CD4-positive, CD25-positive, alpha-beta regulatory T cell (primary cell): Measurements from ENCODE around the gene KRT6B. TPM values are rescaled to one million over a fixed set of nuclear protein-coding genes. Genes with fewer than 3 reads are reported as not detected.
"Not testable (repeated sequence)": the region's sequence is repeated elsewhere in the genome, so short reads cannot be mapped to it uniquely, and the experiment has no call there.

Experiments
- ATAC-seq, 2 donors: fragments of 150-1000 bp; cut with Tn5 transposase; one replicate each; pipeline ENCODE4 v1.10.0; 2021; ENCODE audit warnings: low read depth in 2 of 2, moderate number of reproducible peaks in 2 of 2, moderate library complexity in 1 of 2
- DNase-seq, 3 donors: peaks; one replicate each; pipeline versions ENCODE4 v3.0.0 to v3.0.0-alpha.2; 2012 to 2022; ENCODE audit warnings: mixed read lengths in 1 of 3
- H3K27ac ChIP-seq: one replicate; pipeline ENCODE4 v1.7.0; 2013; ENCODE audit warnings: mild to moderate bottlenecking, low read length; ENCODE audit not compliant: insufficient read depth, poor library complexity, severe bottlenecking
- H3K27me3 ChIP-seq: one replicate; pipeline ENCODE4 v1.7.0; 2013; ENCODE audit warnings: low read length; ENCODE audit not compliant: control insufficient read depth, insufficient read depth
- H3K36me3 ChIP-seq: one replicate; pipeline ENCODE4 v1.7.0; 2013; ENCODE audit warnings: mild to moderate bottlenecking, low read length, moderate library complexity; ENCODE audit not compliant: control insufficient read depth, insufficient read depth
- H3K4me1 ChIP-seq: 2 replicates; pipeline ENCODE4 v1.7.0; 2013; ENCODE audit warnings: mild to moderate bottlenecking, low read length; ENCODE audit not compliant: insufficient read depth, control insufficient read depth, poor library complexity, severe bottlenecking
- H3K4me3 ChIP-seq: one replicate; pipeline ENCODE4 v1.7.0; 2013; ENCODE audit warnings: low read depth, mild to moderate bottlenecking, low read length, moderate library complexity
- H3K9me3 ChIP-seq, 2 experiments: 1 replicate in 1 of 2; 2 replicates in 1 of 2; pipeline ENCODE4 v1.7.0; 2013; ENCODE audit warnings: low read length in 2 of 2, mild to moderate bottlenecking in 1 of 2, moderate library complexity in 1 of 2; ENCODE audit not compliant: control insufficient read depth in 2 of 2
- H3K27ac Mint-ChIP-seq, 3 donors: one replicate each; pipeline ENCODE4 v1.8.0; 2020 to 2022; ENCODE audit warnings: mild to moderate bottlenecking in 3 of 3, mixed read lengths in 3 of 3, moderate library complexity in 2 of 3
- H3K27me3 Mint-ChIP-seq: one replicate; pipeline ENCODE4 v1.8.0; 2022; ENCODE audit warnings: mild to moderate bottlenecking, mixed read lengths
- H3K36me3 Mint-ChIP-seq: one replicate; pipeline ENCODE4 v1.8.0; 2020; ENCODE audit warnings: mixed read lengths
- H3K4me1 Mint-ChIP-seq, 4 donors: one replicate each; pipeline ENCODE4 v1.8.0; 2020 to 2022; ENCODE audit warnings: mixed read lengths in 4 of 4, mild to moderate bottlenecking in 1 of 4
- H3K4me3 Mint-ChIP-seq, 4 donors: one replicate each; pipeline ENCODE4 v1.8.0; 2020 to 2022; ENCODE audit warnings: mild to moderate bottlenecking in 4 of 4, mixed read lengths in 4 of 4, moderate library complexity in 3 of 4
- H3K9me3 Mint-ChIP-seq, 7 donors: one replicate each; pipeline ENCODE4 v1.8.0; 2020 to 2022; ENCODE audit warnings: mixed read lengths in 7 of 7, mild to moderate bottlenecking in 3 of 7, moderate library complexity in 2 of 7
- polyA plus RNA-seq, 4 donors: library from polyadenylated mRNA; unstranded; fragments of 300-500 nt; fragmentation: Illumina TruSeq; gene quantifications; one replicate each; pipeline ENCODE4 v1.2.3, GENCODE V29; 2021
- total RNA-seq: library from RNA; stranded (reverse); gene quantifications from one replicate; pipeline ENCODE4 v1.2.3, GENCODE V29; 2022

The KRT6B gene
- total and polyA plus RNA-seq, 5 donors from 2014 or later: not detected

DNA sequence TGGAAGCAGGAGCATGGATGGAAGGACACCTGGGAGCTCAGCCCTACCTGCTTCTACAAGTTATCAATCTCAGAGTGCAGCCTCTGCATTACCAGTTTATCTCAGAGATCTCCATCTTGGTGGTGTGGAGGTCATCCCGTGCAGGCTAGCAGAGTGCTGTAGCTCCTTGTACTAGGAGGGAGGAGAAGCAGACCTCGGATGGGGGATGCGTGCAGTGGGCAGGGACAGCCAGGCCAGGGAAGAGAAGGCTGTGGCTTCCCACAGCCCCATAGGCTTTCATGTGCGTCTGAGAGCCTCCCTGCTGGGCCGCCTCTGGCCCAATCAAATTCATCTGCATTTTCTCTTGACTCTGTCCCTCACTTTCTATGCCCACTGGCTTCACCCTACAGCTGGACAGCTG is 37.0 kb downstream of the KRT6B start:
- Histone ChIP-seq H3K36me3 (no peaks in the 10 kb centered on the region), H3K27ac (no peak overlapping the region), H3K27me3 (peaks cover 3% of the 10 kb centered on the region), H3K9me3 (no peaks in the 10 kb centered on the region), H3K4me1 (no peaks in the 10 kb centered on the region), H3K4me3 (no peak overlapping the region)
- DNase-seq (no peak), ATAC-seq (no peak)
- no peaks in the 10 kb centered on the region for H3K36me3 Mint-ChIP-seq
- no peaks in the 10 kb centered on the region for H3K4me1 Mint-ChIP-seq
- H3K27me3 Mint-ChIP-seq: peaks cover 2% of the 10 kb centered on the region
- H3K9me3 Mint-ChIP-seq: peaks cover 0 to 1% (median 0%) of the 10 kb centered on the region in 7 donors
- no peak overlapping the region for H3K27ac Mint-ChIP-seq
- no peak overlapping the region for H3K4me3 Mint-ChIP-seq

GRCh38 chr12:52413782-52414345 is 38.1 kb downstream of the KRT6B start:
- ATAC-seq (no peak), DNase-seq (no peak)
- no peaks in the 10 kb centered on the region for H3K4me1 ChIP-seq
- no peaks in the 10 kb centered on the region for H3K9me3 ChIP-seq
- no peak overlapping the region for H3K27ac ChIP-seq
- H3K36me3 Mint-ChIP-seq: no peaks in the 10 kb centered on the region
- H3K27me3 Mint-ChIP-seq: no peaks in the 10 kb centered on the region
- H3K36me3 ChIP-seq: no peaks in the 10 kb centered on the region
- H3K4me3 ChIP-seq: no peak overlapping the region
- H3K27ac Mint-ChIP-seq: no peak overlapping the region
- H3K4me3 Mint-ChIP-seq: no peak overlapping the region
- peaks cover 0 to 1% (median 0%) of the 10 kb centered on the region in 7 donors for H3K9me3 Mint-ChIP-seq
- no peaks in the 10 kb centered on the region for H3K4me1 Mint-ChIP-seq
- H3K27me3 ChIP-seq: peaks cover 3% of the 10 kb centered on the region

GRCh38 chr12:52413202-52413601 is 38.7 kb downstream of the KRT6B start:
- Mint-ChIP-seq H3K9me3 (peaks cover 0 to 1% (median 0%) of the 10 kb centered on the region in 7 donors), H3K4me1 (no peaks in the 10 kb centered on the region), H3K4me3 (no peak overlapping the region), H3K27ac (no peak overlapping the region), H3K27me3 (no peaks in the 10 kb centered on the region), H3K36me3 (no peaks in the 10 kb centered on the region)
- no peak overlapping the region for H3K4me3 ChIP-seq
- H3K9me3 ChIP-seq: no peaks in the 10 kb centered on the region
- H3K36me3 ChIP-seq: no peaks in the 10 kb centered on the region
- DNase-seq (no peak), ATAC-seq (no peak)
- H3K4me1 ChIP-seq: no peaks in the 10 kb centered on the region
- H3K27ac ChIP-seq: no peak overlapping the region
- H3K27me3 ChIP-seq: peaks cover 3% of the 10 kb centered on the region

- no peak for ATAC-seq
- DNase-seq: no peak
- Histone ChIP-seq H3K27ac (no peak overlapping the region), H3K9me3 (no peaks in the 10 kb centered on the region), H3K36me3 (no peaks in the 10 kb centered on the region), H3K4me3 (no peak overlapping the region), H3K4me1 (no peaks in the 10 kb centered on the region), H3K27me3 (peaks cover 3% of the 10 kb centered on the region)
- H3K27ac Mint-ChIP-seq: no peak overlapping the region
- no peaks in the 10 kb centered on the region for H3K27me3 Mint-ChIP-seq
- H3K9me3 Mint-ChIP-seq: peaks cover 0 to 3% (median 0%) of the 10 kb centered on the region in 7 donors
- no peaks in the 10 kb centered on the region for H3K4me1 Mint-ChIP-seq
- H3K4me3 Mint-ChIP-seq: no peak overlapping the region
- no peaks in the 10 kb centered on the region for H3K36me3 Mint-ChIP-seq
Observed at GRCh38 chr12:52411815-52412214, 40.1 kb downstream of the KRT6B start.

- not testable (repeated sequence) for ATAC-seq
Observed at GRCh38 chr12:52410589-52411248, 41.2 kb downstream of the KRT6B start.

DNA sequence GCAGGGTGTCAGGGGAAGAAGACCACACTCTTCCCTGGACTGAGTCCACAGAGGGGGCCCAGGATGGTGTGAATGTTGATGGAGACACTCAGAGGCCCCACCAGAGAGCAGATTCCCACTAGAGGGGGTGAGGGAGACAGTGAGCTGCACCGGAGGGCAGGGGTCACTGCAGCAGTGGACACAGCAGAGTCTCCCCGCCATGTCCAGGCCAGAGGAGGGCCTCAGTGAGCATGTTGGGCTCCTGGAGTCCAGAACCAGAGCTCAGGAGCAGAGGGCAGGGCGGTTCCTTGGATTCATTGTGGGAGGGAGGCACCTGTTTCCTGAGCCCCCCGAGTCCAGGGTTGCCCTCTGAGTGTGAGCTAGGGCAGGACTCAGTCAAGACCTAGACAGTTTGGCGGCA is 44.0 kb downstream of the KRT6B start:
- Histone ChIP-seq H3K9me3 (no peaks in the 10 kb centered on the region), H3K4me3 (no peak overlapping the region), H3K27me3 (no peaks in the 10 kb centered on the region), H3K4me1 (no peaks in the 10 kb centered on the region), H3K27ac (no peak overlapping the region), H3K36me3 (no peaks in the 10 kb centered on the region)
- Mint-ChIP-seq H3K9me3 (peaks cover 0 to 3% (median 0%) of the 10 kb centered on the region in 7 donors), H3K4me1 (no peaks in the 10 kb centered on the region), H3K4me3 (no peak overlapping the region), H3K36me3 (no peaks in the 10 kb centered on the region), H3K27ac (peak overlapping the region in 1 of 3 donors; percentile 8), H3K27me3 (no peaks in the 10 kb centered on the region)
- ATAC-seq: no peak
- no peak for DNase-seq

More at GRCh38 chr12:52410589-52411248, 41.2 kb downstream of the KRT6B start:
- H3K9me3 ChIP-seq, H3K4me1 ChIP-seq, DNase-seq, H3K9me3 Mint-ChIP-seq, H3K27me3 ChIP-seq, H3K36me3 Mint-ChIP-seq, H3K4me3 Mint-ChIP-seq, H3K27ac ChIP-seq, H3K27me3 Mint-ChIP-seq, H3K27ac Mint-ChIP-seq, H3K36me3 ChIP-seq, H3K4me3 ChIP-seq, H3K4me1 Mint-ChIP-seq: not testable (repeated sequence)

DNA sequence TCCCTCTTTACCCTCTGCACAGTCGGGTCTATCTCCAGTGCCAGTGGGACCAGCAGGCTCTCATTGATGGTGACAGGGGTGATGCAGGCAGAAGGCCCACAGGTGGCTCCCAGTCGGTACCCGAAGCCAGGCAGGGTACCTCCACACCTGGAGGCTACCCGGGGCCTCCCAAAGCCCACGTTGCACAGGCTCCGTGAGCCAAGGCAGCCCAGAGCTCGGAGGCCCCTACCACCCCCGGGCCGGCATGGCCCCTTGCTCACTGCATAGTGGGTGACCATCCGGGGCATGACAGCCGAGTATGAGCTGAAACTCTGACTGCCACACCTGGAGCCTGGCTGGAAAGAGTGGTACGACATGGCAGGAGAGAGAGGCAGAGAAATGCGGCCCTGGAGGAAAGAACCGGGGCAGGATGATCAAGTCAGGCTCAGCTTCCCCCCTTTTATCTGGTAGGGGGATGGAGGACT is 46.0 kb downstream of the KRT6B start, which contains the start of gene KRT82:
KRT82 (minus strand) TSS at position 414 of the 464 bp plus-strand sequence; CDS start at position 356, 58 bp downstream.
- H3K9me3 Mint-ChIP-seq: peaks cover 0 to 4% (median 0%) of the 10 kb centered on the region in 7 donors
- H3K36me3 Mint-ChIP-seq: no peaks in the 10 kb centered on the region
- no peaks in the 10 kb centered on the region for H3K9me3 ChIP-seq
- no peak within 1 kb of the TSS for H3K27ac ChIP-seq
- H3K27ac Mint-ChIP-seq: peak within 1 kb of the TSS in 1 of 3 donors; percentile 33
- ATAC-seq: no peak
- no peaks in the 10 kb centered on the region for H3K27me3 Mint-ChIP-seq
- H3K4me1 Mint-ChIP-seq: no peaks in the 10 kb centered on the region
- no peak within 1 kb of the TSS for H3K4me3 Mint-ChIP-seq
- DNase-seq: no peak
- no peaks in the 10 kb centered on the region for H3K4me1 ChIP-seq
- no peaks in the 10 kb centered on the region for H3K27me3 ChIP-seq
- H3K4me3 ChIP-seq: no peak within 1 kb of the TSS
- H3K36me3 ChIP-seq: no peaks in the 10 kb centered on the region

- no peaks in the 10 kb centered on the region for H3K4me1 Mint-ChIP-seq
- no peaks in the 10 kb centered on the region for H3K9me3 ChIP-seq
- H3K27ac ChIP-seq: no peak overlapping the region
- peaks cover 0 to 3% (median 0%) of the 10 kb centered on the region in 7 donors for H3K9me3 Mint-ChIP-seq
- no peak overlapping the region for H3K4me3 ChIP-seq
- no peak overlapping the region for H3K27ac Mint-ChIP-seq
- H3K36me3 ChIP-seq: no peaks in the 10 kb centered on the region
- DNase-seq (no peak), ATAC-seq (no peak)
- H3K27me3 Mint-ChIP-seq: no peaks in the 10 kb centered on the region
- no peaks in the 10 kb centered on the region for H3K27me3 ChIP-seq
- no peaks in the 10 kb centered on the region for H3K36me3 Mint-ChIP-seq
- H3K4me3 Mint-ChIP-seq: no peak overlapping the region
- no peaks in the 10 kb centered on the region for H3K4me1 ChIP-seq
Observed at GRCh38 chr12:52404951-52405350, 47.0 kb downstream of the KRT6B start.
